Smooth muscle cell of the brain vasculature (primary cell): Measurements from ENCODE around the gene PDP2.
"Not testable (repeated sequence)": the region's sequence is repeated elsewhere in the genome, so short reads cannot be mapped to it uniquely, and the experiment has no call there.

ENCODE experiments used
- DNase-seq: peaks from one replicate; pipeline ENCODE4 v3.0.0-alpha.2; 2012; ENCODE audit warnings: low read depth, low spot score

Gene PDP2

DNA sequence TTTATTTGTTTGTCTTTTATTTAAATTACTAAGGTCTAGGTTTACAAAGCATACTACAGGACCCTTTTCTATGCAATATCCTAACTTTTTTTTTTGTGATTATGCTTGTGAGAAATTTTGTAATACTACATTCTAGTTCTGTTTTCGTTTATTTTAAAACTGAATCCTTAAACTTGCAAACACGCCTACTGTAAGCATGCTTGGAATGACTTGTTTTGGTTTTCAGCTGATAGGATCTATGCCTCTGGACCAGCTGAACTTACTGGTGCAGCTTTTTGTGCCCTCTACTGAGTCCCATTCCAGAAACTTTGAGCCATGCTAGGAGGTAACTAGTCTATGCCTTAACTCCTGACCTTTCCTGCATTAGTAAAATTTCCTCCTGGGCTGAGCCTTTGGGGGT lies 6.0 kb downstream of the PDP2 start:
- DNase-seq, result no peak

DNA sequence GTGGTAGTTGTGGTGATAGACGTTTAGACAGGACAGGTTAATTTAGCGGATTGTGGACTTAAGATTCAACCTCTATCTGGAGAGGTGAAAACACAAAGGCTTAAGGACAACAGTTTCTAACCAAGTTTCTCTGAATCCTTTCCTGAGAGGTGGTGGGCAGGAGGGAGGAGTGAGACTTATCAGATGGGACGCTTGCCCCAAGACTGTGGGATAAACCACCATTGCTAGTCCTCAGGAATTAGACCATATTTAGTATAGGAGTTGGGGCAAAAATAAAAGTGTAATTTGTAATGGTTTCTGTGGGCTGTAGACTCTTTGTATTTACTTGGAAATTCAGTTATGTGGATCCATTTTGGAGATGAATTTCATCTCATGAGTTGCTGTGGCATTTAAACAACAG lies 6.6 kb downstream of the PDP2 start:
- no peak for DNase-seq

- DNase-seq, result no peak
Observed at GRCh38 chr16:66888647-66889615, 8.6 kb downstream of the PDP2 start.

- DNase-seq, result no peak
Observed at GRCh38 chr16:66889622-66890021, 9.3 kb downstream of the PDP2 start.

DNA sequence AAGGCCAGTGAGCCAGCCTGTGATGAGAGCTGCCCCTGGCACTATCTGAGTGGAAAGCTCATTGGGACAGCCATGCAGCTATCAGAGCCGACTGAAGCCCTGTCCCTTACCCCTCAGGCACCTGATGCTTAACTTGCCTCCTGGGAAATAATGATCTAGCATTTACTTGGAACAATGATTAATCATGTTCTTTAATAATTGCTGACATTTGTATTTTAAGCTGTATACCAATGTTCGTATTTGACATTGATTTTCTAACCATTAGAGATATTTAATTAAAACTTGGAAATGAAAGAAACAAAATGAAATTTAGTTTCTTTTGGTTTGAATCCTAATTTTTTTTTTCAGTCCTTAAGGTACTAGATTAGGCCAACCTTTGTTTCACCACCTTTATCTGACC lies 10.5 kb downstream of the PDP2 start:
- DNase-seq, result no peak

DNA sequence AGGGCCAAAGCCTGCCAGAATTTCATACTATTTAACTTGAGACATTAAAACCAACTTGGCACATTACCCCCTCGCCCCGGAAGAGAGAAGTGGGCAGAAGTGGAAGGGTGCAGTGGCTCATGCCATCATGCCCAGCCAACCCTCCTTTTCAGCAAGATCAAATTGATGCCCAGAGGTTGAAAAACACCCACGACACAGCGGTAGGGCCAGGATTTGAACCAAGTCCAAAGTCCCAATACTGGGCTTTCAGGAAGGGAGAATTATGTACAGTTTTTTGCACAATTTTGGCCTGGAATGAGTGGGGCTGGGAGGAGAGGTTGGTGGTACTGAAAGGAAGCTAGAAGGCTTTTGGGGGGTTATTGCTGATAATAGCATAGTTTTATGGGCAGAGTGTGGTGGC lies 11.0 kb downstream of the PDP2 start:
- no peak for DNase-seq

GRCh38 chr16:66891797-66892196 lies 11.5 kb downstream of the PDP2 start:
- DNase-seq, result no peak

DNA sequence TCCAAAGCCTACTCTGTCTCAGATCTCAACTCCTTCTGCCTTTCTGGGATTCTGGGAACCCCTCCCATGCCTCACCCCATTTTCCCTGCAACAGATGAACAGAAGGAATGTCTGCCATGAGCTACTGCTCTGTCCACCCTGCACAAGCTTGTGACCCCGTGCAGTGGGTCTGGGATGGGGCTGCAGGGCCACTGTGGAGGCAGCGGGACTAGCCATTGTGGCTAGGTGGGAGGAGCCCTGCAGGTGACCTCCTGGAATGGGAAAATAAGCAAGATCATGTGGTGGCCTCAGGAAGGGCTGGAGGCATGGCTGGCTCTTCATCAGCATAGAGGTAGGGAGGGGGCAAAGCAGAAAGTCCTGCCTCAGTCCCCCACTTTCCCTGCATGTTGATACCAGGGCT lies 13.7 kb downstream of the PDP2 start:
- DNase-seq, result no peak

GRCh38 chr16:66894948-66895688 lies 14.8 kb downstream of the PDP2 start:
- no peak for DNase-seq

- no peak for DNase-seq
Observed at GRCh38 chr16:66895689-66895979, 15.3 kb downstream of the PDP2 start.

GRCh38 chr16:66895999-66896398 lies 15.7 kb downstream of the PDP2 start:
- no peak for DNase-seq

DNA sequence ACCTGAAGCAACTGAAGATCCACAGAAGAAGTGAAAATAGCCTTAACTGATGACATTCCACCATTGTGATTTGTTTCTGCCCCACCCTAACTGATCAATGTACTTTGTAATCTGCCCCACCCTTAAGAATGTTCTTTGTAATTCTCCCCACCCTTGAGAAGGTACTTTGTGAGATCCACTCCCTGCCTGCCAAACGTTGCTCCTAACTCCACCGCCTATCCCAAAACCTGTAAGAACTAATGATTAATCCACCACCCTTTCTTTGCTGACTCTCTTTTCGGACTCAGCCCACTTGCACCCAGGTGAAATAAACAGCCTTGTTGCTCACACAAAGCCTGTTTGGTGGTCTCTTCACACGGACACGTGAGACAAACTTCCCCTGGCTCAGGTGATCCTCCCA lies 16.4 kb downstream of the PDP2 start:
- DNase-seq, result not testable (repeated sequence)

DNA sequence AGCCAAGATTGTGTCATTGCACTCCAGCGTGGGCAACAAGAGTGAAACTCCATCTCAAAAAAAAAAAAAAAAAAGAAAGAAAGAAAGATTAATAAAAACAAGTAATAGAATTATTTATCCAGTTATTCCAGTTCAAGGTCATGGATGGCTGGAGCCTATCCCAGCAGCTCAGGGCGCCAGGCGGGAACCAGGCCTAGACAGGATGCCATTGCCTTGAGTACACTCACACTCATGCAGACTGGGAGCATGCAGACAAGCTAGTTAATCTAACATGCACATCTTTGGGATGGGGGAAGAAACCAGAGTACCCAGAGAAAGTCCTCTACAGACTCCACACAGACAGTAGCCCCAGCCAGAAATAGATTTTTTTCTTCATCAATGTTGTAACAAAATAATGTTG lies 17.9 kb downstream of the PDP2 start:
- no peak for DNase-seq

- no peak for DNase-seq
Observed at GRCh38 chr16:66898933-66899309, 18.6 kb downstream of the PDP2 start.

GRCh38 chr16:66899310-66899944 lies 19.1 kb downstream of the PDP2 start:
- no peak for DNase-seq

GRCh38 chr16:66899945-66900710 lies 19.8 kb downstream of the PDP2 start:
- no peak for DNase-seq

DNA sequence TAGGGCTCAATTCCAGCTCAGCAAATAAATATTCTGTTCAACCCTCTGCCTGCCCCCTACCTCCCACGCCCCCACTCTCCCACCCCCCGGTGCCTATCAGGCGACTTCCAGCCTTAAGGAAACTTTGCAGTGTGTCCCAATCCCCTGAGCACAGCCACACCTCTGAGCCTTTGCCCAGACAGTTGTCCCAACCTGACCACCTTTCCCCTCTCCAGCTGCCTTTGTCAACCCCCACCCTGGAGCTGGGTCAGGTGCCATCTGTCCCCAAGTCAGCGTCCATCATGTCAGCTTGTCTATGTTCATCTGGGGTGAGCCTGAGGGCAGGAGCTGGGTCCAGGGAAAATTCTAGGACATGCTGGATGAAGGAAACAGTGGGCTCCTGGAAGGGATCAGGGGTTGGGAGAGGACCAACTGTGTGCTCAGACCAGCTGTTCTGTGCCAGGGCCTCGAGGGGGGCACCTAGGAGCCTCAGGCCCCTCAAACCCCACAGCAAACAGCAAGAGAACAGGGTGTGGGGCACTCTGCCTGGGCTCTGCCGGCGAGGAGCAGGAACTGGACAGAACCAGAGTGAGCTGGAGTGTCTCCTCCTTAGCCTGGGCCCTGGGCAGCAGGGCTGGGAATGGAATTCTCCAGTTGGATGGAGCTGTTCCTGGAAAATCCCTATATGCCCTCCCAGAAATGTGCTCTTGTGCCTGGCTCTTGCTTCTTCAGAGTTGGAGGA lies 20.6 kb downstream of the PDP2 start:
- DNase-seq, result no peak

DNA sequence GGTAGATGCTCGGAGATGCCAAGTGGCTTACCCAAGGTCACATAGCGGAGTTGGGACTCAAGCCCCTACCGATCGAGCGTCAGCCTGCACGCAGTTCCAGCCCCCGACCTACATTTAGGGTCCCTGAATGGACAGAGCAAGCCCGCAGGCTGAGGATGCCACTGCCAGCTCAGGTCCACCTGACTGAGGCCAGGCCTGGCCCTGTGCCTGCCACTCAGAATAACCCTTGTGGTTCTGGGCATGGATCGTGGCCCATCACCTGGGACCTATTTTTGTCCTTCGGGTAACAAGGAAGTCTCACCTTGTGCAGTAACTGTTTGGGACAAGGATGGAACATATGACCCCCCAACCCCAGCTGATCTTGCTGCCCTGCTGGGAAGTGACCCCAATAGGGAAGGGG lies 21.3 kb downstream of the PDP2 start:
- DNase-seq, result no peak

- DNase-seq, result no peak
Observed at GRCh38 chr16:66902648-66903543, 22.6 kb downstream of the PDP2 start.
